ENCODE data around the gene PCNT. TPM values are rescaled to one million over a fixed set of nuclear protein-coding genes. Genes with fewer than 3 reads are reported as not detected.
A peak's percentile ranks its signal among the peaks of the same experiment; 100 is the strongest.

PCNT gene
- total RNA-seq, 1 donor from 2014 or later, result 36.0 TPM

DNA sequence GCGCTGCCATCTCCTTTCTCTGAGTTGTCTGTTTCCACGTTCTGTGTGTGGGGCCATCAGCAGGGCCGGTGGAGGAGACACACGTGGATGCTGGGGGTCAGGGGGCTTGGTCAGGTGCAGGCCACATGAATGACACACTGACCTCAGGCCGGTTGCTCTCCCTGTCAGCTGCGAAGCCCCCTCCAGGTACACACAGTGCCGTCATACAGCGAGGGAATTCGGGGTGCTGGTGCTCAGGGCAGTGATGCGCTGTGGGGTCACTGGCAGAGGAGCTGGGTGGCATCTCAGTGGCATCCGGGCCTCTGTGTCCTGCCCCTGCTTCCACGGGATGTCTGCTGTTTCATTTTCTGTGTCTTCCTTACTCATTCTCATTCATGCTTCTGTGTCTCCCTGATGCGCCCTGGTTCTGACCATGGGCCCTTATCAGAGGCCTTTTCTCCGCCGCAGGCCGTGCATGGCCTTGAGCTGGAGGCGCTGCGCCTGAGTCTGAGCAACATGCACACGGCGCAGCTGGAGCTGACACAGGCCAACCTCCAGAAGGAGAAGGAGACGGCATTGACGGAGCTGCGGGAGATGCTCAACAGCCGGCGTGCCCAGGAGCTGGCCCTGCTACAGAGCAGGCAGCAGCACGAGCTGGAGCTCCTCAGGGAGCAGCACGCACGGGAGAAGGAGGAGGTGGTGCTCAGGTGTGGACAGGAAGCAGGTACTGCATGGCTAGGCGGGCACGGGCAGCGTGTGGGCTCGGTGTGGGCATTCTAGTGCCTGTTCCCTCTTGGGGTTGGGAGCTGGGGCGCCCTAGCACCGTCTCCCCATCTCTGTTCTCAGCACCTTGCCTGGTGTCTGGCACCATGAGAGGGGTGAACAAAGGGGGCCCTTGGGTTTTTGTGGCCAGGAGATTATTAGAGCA, 22.6 kb downstream of the PCNT start:
- Mint-ChIP-seq H3K4me3 (ENCODE audit: unreplicated experiment) (no peak overlapping the region), H3K27me3 (ENCODE audit: unreplicated experiment) (peaks cover 4% of the 10 kb centered on the region), H3K9me3 (ENCODE audit: unreplicated experiment) (no peaks in the 10 kb centered on the region), H3K36me3 (ENCODE audit: low read depth, unreplicated experiment) (peaks cover 38% of the 10 kb centered on the region), H3K27ac (ENCODE audit: unreplicated experiment) (no peak overlapping the region), H3K4me1 (ENCODE audit: unreplicated experiment) (no peaks in the 10 kb centered on the region)
- no peak for DNase-seq (ENCODE audit: low spot score)
- TF ChIP-seq, protein P1, sequence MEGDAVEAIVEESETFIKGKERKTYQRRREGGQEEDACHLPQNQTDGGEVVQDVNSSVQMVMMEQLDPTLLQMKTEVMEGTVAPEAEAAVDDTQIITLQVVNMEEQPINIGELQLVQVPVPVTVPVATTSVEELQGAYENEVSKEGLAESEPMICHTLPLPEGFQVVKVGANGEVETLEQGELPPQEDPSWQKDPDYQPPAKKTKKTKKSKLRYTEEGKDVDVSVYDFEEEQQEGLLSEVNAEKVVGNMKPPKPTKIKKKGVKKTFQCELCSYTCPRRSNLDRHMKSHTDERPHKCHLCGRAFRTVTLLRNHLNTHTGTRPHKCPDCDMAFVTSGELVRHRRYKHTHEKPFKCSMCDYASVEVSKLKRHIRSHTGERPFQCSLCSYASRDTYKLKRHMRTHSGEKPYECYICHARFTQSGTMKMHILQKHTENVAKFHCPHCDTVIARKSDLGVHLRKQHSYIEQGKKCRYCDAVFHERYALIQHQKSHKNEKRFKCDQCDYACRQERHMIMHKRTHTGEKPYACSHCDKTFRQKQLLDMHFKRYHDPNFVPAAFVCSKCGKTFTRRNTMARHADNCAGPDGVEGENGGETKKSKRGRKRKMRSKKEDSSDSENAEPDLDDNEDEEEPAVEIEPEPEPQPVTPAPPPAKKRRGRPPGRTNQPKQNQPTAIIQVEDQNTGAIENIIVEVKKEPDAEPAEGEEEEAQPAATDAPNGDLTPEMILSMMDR (IDR thresholded peaks at IDR 0.05; ENCODE audit: unreplicated experiment), result no peak

DNA sequence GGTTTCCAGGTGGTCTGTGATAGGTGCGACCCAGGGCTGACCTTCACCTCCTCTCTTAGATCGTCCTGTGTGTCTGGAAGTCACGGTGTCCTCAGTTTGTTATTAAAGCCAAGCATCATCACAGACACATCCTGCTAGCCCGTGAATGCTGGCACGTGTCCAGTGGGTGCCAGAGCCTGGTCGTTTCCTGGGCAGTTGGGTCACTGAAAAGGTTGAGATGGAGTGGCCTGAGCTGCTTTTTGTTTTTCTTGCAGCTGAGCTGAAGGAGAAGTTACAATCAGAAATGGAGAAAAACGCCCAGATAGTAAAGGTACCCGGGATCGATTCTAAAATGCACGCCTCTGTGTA, 23.2 kb downstream of the PCNT start:
- Mint-ChIP-seq H3K9me3 (ENCODE audit: unreplicated experiment) (no peaks in the 10 kb centered on the region), H3K36me3 (ENCODE audit: low read depth, unreplicated experiment) (peaks cover 40% of the 10 kb centered on the region), H3K27ac (ENCODE audit: unreplicated experiment) (no peak overlapping the region), H3K4me3 (ENCODE audit: unreplicated experiment) (peak overlapping the region; percentile 51), H3K27me3 (ENCODE audit: unreplicated experiment) (peaks cover 4% of the 10 kb centered on the region), H3K4me1 (ENCODE audit: unreplicated experiment) (no peaks in the 10 kb centered on the region)
- TF ChIP-seq, protein P1 (IDR thresholded peaks at IDR 0.05; ENCODE audit: unreplicated experiment), result no peak
- DNase-seq (ENCODE audit: low spot score), result no peak

DNA sequence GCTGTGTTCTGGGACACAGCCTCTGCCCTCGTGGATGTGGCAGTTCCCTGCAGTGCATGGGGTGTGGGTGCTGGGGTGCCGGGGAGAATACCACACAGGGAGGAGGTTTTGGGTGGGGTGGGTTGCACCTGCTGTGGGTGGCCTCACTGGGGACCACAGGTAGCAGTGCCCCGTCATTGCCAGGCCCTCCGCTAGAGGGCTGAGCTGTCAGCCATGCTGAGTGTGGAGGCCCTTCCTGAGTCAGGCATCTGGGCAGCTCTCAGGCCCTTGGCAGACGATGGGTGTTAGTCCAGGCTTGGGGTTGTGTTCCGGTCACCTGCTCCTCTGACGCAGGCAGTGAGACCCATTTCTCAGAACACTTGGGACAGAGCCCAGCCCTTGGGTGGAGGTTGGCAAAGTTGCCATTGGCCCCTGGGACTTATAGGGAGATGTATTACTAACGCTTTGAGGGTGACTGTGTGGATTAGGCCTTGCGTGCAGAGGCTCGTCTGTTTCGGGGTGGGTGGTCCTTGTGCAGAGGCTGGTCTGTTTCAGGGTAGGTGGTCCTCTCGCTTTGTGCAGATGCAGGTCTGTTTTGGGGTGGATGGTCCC, 23.9 kb downstream of the PCNT start:
- TF ChIP-seq, protein P1 (IDR thresholded peaks at IDR 0.05; ENCODE audit: unreplicated experiment), result no peak
- H3K36me3 Mint-ChIP-seq (ENCODE audit: low read depth, unreplicated experiment), result peaks cover 45% of the 10 kb centered on the region
- no peak overlapping the region for H3K27ac Mint-ChIP-seq (ENCODE audit: unreplicated experiment)
- H3K9me3 Mint-ChIP-seq (ENCODE audit: unreplicated experiment), result no peaks in the 10 kb centered on the region
- DNase-seq (ENCODE audit: low spot score), result no peak
- H3K27me3 Mint-ChIP-seq (ENCODE audit: unreplicated experiment), result peaks cover 4% of the 10 kb centered on the region
- H3K4me1 Mint-ChIP-seq (ENCODE audit: unreplicated experiment), result no peaks in the 10 kb centered on the region
- H3K4me3 Mint-ChIP-seq (ENCODE audit: unreplicated experiment), result no peak overlapping the region

DNA sequence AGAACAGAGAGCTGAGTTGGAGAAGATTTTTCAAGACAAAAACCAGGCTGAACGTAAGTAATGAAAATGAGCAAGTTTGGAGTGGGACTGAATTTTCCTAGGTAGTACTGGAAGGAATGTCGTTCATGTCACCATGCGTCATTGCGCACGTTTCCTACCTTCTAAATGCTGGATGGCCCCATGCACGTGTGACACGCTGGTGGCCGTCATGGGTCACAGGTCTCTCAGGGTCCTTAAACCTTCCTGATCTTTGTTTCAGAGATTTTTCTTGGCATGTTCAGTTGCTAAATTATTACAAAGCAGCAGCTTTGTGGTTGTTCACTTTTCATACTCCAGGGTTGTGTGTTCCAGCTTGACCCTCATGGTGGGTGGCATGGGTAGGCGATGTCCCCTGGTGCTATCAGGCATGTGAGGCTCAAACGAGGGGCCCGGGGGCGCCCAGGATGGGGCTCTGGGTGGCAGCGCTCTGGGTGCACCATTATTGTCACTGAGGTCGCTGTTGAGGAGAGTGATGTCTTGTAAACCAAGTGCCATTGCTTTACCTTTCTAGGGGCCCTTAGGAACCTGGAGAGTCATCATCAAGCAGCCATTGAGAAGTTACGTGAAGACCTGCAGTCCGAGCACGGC, 25.3 kb downstream of the PCNT start:
- TF ChIP-seq, protein P1 (IDR thresholded peaks at IDR 0.05; ENCODE audit: unreplicated experiment), result no peak
- Mint-ChIP-seq H3K4me1 (ENCODE audit: unreplicated experiment) (no peaks in the 10 kb centered on the region), H3K9me3 (ENCODE audit: unreplicated experiment) (no peaks in the 10 kb centered on the region), H3K27me3 (ENCODE audit: unreplicated experiment) (peaks cover 7% of the 10 kb centered on the region), H3K36me3 (ENCODE audit: low read depth, unreplicated experiment) (peaks cover 54% of the 10 kb centered on the region), H3K27ac (ENCODE audit: unreplicated experiment) (no peak overlapping the region), H3K4me3 (ENCODE audit: unreplicated experiment) (no peak overlapping the region)
- DNase-seq (ENCODE audit: low spot score), result no peak
